ENCODE measurements around the gene DDHD1. TPM values are rescaled to one million over a fixed set of nuclear protein-coding genes. Genes with fewer than 3 reads are reported as not detected.
A peak's percentile ranks its signal among the peaks of the same experiment; 100 is the strongest.

DDHD1 gene
- total RNA-seq, 6 experiments from 2014 or later, result 2.7 to 8.4 (median 6.0) TPM

- ATAC-seq, result no peak
- H3K4me1 ChIP-seq, result no peaks in the 10 kb centered on the region
- no peak overlapping the region for H3K4me3 ChIP-seq
- DNase-seq, result no peak
- 59% methylated on average over 4 of the region's 5 CpGs for WGBS (ENCODE audit: insufficient coverage, low coverage, low lambda C conversion rate, missing lambda C conversion rate)
- H3K36me3 ChIP-seq, result no peaks in the 10 kb centered on the region
- H3K27me3 ChIP-seq, result no peaks in the 10 kb centered on the region
- H3K27ac ChIP-seq, result no peak overlapping the region
- intact Hi-C loops (cut with DNase I), result no loop called here
- H3K9me3 ChIP-seq, result no peaks in the 10 kb centered on the region
- TF ChIP-seq POLR2A (IDR thresholded peaks at IDR 0.05) (no peak), CTCF (IDR thresholded peaks at IDR 0.05) (no peak)
Measured at GRCh38 chr14:53002576-53002975, 150.5 kb downstream of the DDHD1 start.

DNA sequence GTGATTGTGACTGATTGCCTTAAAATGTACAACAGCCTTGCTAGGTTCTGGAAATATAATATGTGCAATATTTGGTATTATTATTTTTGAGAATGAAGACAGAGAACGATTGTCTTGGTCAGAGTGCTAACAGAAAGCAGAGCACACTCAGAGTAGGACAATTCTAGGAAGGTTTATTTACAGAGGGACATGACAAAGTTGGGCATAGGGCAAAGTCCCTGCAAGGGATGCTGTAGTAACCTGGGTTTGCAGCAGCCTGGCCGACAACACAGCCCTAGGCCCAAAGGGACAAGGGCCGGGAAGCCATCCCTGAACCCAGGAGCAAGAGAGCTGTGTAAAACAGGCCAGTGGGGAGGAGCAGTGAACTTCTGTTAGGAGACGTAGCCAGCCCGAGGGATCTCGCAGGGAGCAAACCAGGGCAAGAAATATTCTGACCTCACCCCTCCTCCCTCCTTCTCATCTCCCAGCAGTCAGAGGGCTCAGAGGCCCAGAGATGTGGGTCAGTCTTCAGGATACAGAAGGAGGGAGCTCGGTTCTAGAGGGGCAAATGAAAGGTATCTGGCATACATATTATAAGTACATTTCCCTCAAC lies 151.2 kb downstream of the DDHD1 start:
- intact Hi-C loops (cut with DNase I), result no loop called here
- no peak for TF ChIP-seq CTCF (IDR thresholded peaks at IDR 0.05)
- no peak for TF ChIP-seq POLR2A (IDR thresholded peaks at IDR 0.05)
- no peaks in the 10 kb centered on the region for H3K27me3 ChIP-seq
- peak; percentile 37 to 45 (median 40) for ATAC-seq
- 45% methylated on average over 6 of the region's 7 CpGs for WGBS (ENCODE audit: insufficient coverage, low coverage, low lambda C conversion rate, missing lambda C conversion rate)
- H3K9me3 ChIP-seq, result no peaks in the 10 kb centered on the region
- no peak overlapping the region for H3K27ac ChIP-seq
- no peak for DNase-seq
- no peaks in the 10 kb centered on the region for H3K4me1 ChIP-seq
- no peak overlapping the region for H3K4me3 ChIP-seq
- no peaks in the 10 kb centered on the region for H3K36me3 ChIP-seq

GRCh38 chr14:52998376-52999015 lies 154.6 kb downstream of the DDHD1 start:
- no peak for ATAC-seq
- Histone ChIP-seq H3K27me3 (no peaks in the 10 kb centered on the region), H3K4me1 (no peaks in the 10 kb centered on the region), H3K36me3 (no peaks in the 10 kb centered on the region), H3K4me3 (no peak overlapping the region), H3K9me3 (no peaks in the 10 kb centered on the region), H3K27ac (no peak overlapping the region)
- TF ChIP-seq POLR2A (IDR thresholded peaks at IDR 0.05), result no peak
- TF ChIP-seq CTCF (IDR thresholded peaks at IDR 0.05), result no peak
- no peak for DNase-seq
- 56% methylated on average over 4 of the region's 6 CpGs for WGBS (ENCODE audit: insufficient coverage, low coverage, low lambda C conversion rate, missing lambda C conversion rate)
- intact Hi-C loops (cut with DNase I), result no loop called here

DNA sequence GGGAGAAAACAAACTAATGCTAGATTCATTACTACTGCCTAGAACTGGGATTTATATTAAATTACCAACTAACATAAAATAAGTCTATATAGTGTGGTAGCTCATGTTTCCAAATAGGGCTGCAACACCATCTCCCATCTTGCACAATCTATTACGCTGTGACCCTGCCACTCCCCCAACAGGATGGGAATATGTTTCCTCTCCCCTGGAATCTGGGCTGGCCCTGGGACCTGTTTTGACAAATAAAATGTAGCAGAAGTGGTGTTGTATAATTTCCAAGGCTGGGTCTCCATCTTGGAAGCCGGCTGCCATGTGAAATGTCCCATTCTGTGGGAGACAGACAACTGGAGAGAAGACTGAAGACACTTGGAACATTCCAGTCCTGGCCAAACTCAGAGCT lies 156.6 kb downstream of the DDHD1 start:
- Histone ChIP-seq H3K27me3 (no peaks in the 10 kb centered on the region), H3K9me3 (no peaks in the 10 kb centered on the region), H3K4me3 (no peak overlapping the region), H3K4me1 (no peaks in the 10 kb centered on the region), H3K27ac (no peak overlapping the region), H3K36me3 (no peaks in the 10 kb centered on the region)
- TF ChIP-seq CTCF (IDR thresholded peaks at IDR 0.05) (no peak), POLR2A (IDR thresholded peaks at IDR 0.05) (no peak)
- intact Hi-C loops (cut with DNase I), result no loop called here
- DNase-seq (no peak), ATAC-seq (no peak)
- 100% methylated on average over 1 of the region's 2 CpGs for WGBS (ENCODE audit: insufficient coverage, low coverage, low lambda C conversion rate, missing lambda C conversion rate)

All from right lobe of liver (tissue), 6 donors.